ENCODE results near the gene CEND1. TPM values are rescaled to one million over a fixed set of nuclear protein-coding genes. Genes with fewer than 3 reads are reported as not detected.
A peak's percentile ranks its signal among the peaks of the same experiment; 100 is the strongest.

CEND1 gene
- total RNA-seq, 1 donor from 2014 or later, result 0.20 TPM

DNA sequence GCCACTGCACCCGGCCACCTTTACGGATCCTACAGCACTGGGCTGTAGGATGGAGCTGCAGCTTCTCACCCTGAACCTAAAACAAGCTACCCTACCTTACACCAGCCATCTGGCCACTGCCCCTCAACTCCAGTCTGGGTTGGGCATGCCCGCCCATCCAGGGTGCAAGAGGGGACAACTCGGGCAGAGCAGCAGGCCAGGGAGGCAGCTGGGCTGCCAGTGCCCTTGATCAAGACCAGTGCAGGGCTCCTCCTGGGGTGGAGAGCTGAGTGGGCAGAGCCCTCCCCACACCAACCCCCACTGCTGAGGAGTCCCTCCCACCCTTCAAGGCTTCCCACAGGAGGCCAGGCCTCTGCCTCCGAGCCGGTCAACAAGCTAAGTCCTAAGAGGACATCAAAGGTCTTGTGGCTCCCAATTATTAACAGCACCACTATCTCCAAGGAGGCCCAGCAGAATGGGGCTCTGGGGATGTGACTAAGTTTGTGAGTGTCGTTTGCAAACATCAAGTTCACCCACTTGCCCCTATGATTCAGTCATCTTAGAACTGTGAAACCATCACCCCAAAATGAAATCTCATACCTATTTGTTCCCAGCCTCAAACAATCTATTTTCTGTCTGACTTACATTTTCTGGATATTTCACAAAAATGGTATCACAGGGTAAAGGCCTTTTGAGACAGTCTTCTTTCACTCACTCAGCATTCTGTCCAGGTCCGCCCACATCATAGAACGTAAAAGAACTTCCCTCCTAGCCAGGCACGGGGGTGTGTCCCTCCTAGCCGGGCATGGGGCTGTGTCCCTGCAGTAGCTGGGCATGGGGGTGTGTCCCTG is 23.6 kb downstream of the CEND1 start:
- no peak for TF ChIP-seq CTCF (IDR thresholded peaks at IDR 0.05)
- H3K27ac Mint-ChIP-seq (ENCODE audit: unreplicated experiment), result peak overlapping the region; percentile 33
- H3K27me3 Mint-ChIP-seq (ENCODE audit: low read depth), result no peaks in the 10 kb centered on the region
- H3K9me3 Mint-ChIP-seq (ENCODE audit: low read depth), result no peaks in the 10 kb centered on the region
- peaks cover 11% of the 10 kb centered on the region for H3K36me3 Mint-ChIP-seq (ENCODE audit: low read depth)
- no peak overlapping the region for H3K4me3 Mint-ChIP-seq (ENCODE audit: unreplicated experiment)
- no peak for DNase-seq (ENCODE audit: low spot score)
- H3K4me1 Mint-ChIP-seq (ENCODE audit: low read depth), result peaks cover 7% of the 10 kb centered on the region

DNA sequence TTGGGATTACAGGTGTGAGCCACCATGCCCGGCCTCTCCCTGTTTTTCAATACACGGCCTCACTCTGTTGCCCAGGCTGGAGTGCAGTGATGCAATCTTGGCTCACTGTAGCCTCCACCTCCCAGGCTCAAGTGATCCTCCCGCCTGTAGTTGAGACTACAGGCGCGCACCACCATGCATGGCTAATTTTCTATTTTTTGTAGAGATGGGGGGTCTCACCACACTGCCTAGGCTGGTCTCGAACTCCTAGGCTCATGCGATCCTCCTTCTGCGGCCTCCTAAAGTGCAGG is 24.1 kb downstream of the CEND1 start:
- Mint-ChIP-seq H3K27ac (ENCODE audit: unreplicated experiment) (no peak overlapping the region), H3K4me3 (ENCODE audit: unreplicated experiment) (no peak overlapping the region), H3K9me3 (ENCODE audit: low read depth) (no peaks in the 10 kb centered on the region), H3K36me3 (ENCODE audit: low read depth) (peaks cover 11% of the 10 kb centered on the region), H3K4me1 (ENCODE audit: low read depth) (peaks cover 7% of the 10 kb centered on the region), H3K27me3 (ENCODE audit: low read depth) (no peaks in the 10 kb centered on the region)
- TF ChIP-seq CTCF (IDR thresholded peaks at IDR 0.05), result no peak
- no peak for DNase-seq (ENCODE audit: low spot score)

DNA sequence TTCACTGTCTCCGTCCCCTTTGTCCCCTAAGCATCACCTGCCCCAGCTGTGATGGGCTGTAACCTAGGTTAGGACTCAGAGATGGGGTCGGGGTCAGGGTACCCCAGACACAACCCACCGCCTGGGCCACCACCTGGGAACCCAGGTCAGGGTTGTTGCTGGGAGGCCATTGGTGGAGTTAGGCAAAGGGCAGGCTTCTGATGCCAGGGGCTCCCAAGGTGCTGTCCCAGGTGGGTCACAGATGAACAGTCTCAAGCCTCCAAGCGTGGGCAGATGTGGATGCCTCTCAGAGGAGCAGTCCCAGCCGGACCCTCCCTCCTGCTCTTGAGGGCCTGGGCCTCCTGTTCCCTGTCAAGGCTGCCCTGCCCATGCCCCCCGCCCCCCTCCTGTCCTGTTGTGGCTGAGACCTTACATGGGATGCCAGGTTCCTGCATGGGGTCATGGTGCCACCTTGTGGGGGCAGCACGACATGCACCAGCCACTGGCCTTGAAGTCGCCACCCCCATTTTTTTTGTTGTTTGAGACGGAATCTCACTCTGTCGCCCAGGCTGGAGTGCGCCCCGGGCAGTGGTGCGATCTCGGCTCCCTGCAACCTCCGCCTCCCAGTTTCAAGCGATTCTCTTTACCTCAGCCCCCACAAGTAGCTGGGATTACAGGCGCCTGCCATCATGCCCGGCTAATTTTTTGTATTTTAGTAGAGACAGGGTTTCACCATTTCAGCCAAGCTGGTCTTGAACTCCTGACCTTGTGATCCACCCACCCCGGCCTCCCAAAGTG is 24.7 kb downstream of the CEND1 start:
- no peaks in the 10 kb centered on the region for H3K27me3 Mint-ChIP-seq (ENCODE audit: low read depth)
- no peak overlapping the region for H3K27ac Mint-ChIP-seq (ENCODE audit: unreplicated experiment)
- H3K4me3 Mint-ChIP-seq (ENCODE audit: unreplicated experiment), result no peak overlapping the region
- H3K9me3 Mint-ChIP-seq (ENCODE audit: low read depth), result no peaks in the 10 kb centered on the region
- peak; percentile 75 for TF ChIP-seq CTCF (IDR thresholded peaks at IDR 0.05)
- no peak for DNase-seq (ENCODE audit: low spot score)
- peaks cover 7% of the 10 kb centered on the region for H3K4me1 Mint-ChIP-seq (ENCODE audit: low read depth)
- peaks cover 12% of the 10 kb centered on the region for H3K36me3 Mint-ChIP-seq (ENCODE audit: low read depth)

DNA sequence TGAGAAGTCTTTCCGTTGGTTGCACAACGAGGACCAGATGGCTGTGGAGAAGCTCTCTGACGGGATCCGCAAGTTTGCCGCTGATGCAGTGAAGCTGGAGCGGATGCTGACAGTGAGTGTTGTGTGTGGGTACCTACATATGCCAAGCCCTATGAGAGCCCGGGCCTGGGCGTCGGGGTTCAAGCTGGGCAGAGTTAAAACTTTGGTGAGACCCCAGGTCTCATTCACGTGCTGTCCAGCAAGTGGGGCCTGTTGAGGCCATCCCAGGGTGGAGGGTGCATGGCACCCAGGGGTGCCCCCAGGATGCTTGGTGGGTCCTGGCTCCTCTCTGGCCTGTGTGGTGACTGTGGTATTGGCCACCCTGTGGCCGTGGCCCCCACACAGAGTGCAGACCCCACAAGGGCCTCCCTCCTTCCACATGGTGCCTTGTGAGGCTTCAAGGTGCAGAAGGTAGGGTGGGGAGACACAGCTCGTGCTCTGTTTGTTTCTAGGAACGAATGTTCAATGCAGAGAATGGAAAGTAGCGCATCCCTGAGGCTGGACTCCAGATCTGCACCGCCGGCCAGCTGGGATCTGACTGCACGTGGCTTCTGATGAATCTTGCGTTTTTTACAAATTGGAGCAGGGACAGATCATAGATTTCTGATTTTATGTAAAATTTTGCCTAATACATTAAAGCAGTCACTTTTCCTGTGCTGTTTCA is 25.4 kb downstream of the CEND1 start:
- Mint-ChIP-seq H3K4me3 (ENCODE audit: unreplicated experiment) (no peak overlapping the region), H3K27ac (ENCODE audit: unreplicated experiment) (no peak overlapping the region), H3K4me1 (ENCODE audit: low read depth) (peaks cover 7% of the 10 kb centered on the region), H3K36me3 (ENCODE audit: low read depth) (peaks cover 15% of the 10 kb centered on the region), H3K27me3 (ENCODE audit: low read depth) (no peaks in the 10 kb centered on the region), H3K9me3 (ENCODE audit: low read depth) (no peaks in the 10 kb centered on the region)
- no peak for TF ChIP-seq CTCF (IDR thresholded peaks at IDR 0.05)
- no peak for DNase-seq (ENCODE audit: low spot score)
